ENCODE data around the gene GJD4.

GJD4 gene

GRCh38 chr10:35605191-35605590, at the start of gene GJD4:
Gene GJD4, plus strand, starts transcription at chr10:35605341. Its CDS starts 227 bp downstream, at chr10:35605568.
- peaks cover 11% of the 10 kb centered on the region for H3K9me3 ChIP-seq (ENCODE audit: control insufficient read depth, low read length)
- no peaks in the 10 kb centered on the region for H3K36me3 ChIP-seq (ENCODE audit: control insufficient read depth, insufficient read depth, low read length, severe bottlenecking)
- DNase-seq (ENCODE audit: low read depth): no peak
- H3K9ac ChIP-seq (ENCODE audit: low read length): no peak within 1 kb of the TSS
- no peak within 1 kb of the TSS for H3K4me3 ChIP-seq (ENCODE audit: low read length)
- peaks cover 11% of the 10 kb centered on the region for H3K27me3 ChIP-seq (replicated peaks; ENCODE audit: control insufficient read depth, insufficient read depth, low read length)
- peaks cover 6% of the 10 kb centered on the region for H3K4me1 ChIP-seq (ENCODE audit: control insufficient read depth, insufficient read depth, low read length)

- Histone ChIP-seq H3K9ac (ENCODE audit: low read length) (no peak overlapping the region), H3K27me3 (replicated peaks; ENCODE audit: control insufficient read depth, insufficient read depth, low read length) (no peaks in the 10 kb centered on the region), H3K36me3 (ENCODE audit: control insufficient read depth, insufficient read depth, low read length, severe bottlenecking) (peaks cover 30% of the 10 kb centered on the region), H3K4me3 (ENCODE audit: low read length) (no peak overlapping the region), H3K4me1 (ENCODE audit: control insufficient read depth, insufficient read depth, low read length) (peaks cover 11% of the 10 kb centered on the region), H3K9me3 (ENCODE audit: control insufficient read depth, low read length) (no peaks in the 10 kb centered on the region)
- no peak for DNase-seq (ENCODE audit: low read depth)
Observed at GRCh38 chr10:35555962-35556930, 48.9 kb upstream of the GJD4 start.

GRCh38 chr10:35558276-35558675, 46.9 kb upstream of the GJD4 start:
- Histone ChIP-seq H3K9me3 (ENCODE audit: control insufficient read depth, low read length) (no peaks in the 10 kb centered on the region), H3K27me3 (replicated peaks; ENCODE audit: control insufficient read depth, insufficient read depth, low read length) (no peaks in the 10 kb centered on the region), H3K4me1 (ENCODE audit: control insufficient read depth, insufficient read depth, low read length) (peaks cover 5% of the 10 kb centered on the region), H3K9ac (ENCODE audit: low read length) (no peak overlapping the region), H3K4me3 (ENCODE audit: low read length) (no peak overlapping the region), H3K36me3 (ENCODE audit: control insufficient read depth, insufficient read depth, low read length, severe bottlenecking) (peaks cover 24% of the 10 kb centered on the region)
- DNase-seq (ENCODE audit: low read depth): no peak

GRCh38 chr10:35559416-35559815, 45.7 kb upstream of the GJD4 start:
- peaks cover 10% of the 10 kb centered on the region for H3K4me1 ChIP-seq (ENCODE audit: control insufficient read depth, insufficient read depth, low read length)
- no peak for DNase-seq (ENCODE audit: low read depth)
- H3K36me3 ChIP-seq (ENCODE audit: control insufficient read depth, insufficient read depth, low read length, severe bottlenecking): peaks cover 16% of the 10 kb centered on the region
- no peak overlapping the region for H3K4me3 ChIP-seq (ENCODE audit: low read length)
- H3K27me3 ChIP-seq (replicated peaks; ENCODE audit: control insufficient read depth, insufficient read depth, low read length): no peaks in the 10 kb centered on the region
- no peaks in the 10 kb centered on the region for H3K9me3 ChIP-seq (ENCODE audit: control insufficient read depth, low read length)
- no peak overlapping the region for H3K9ac ChIP-seq (ENCODE audit: low read length)

- Histone ChIP-seq H3K9me3 (ENCODE audit: control insufficient read depth, low read length) (no peaks in the 10 kb centered on the region), H3K4me3 (ENCODE audit: low read length) (no peak overlapping the region), H3K36me3 (ENCODE audit: control insufficient read depth, insufficient read depth, low read length, severe bottlenecking) (peaks cover 13% of the 10 kb centered on the region), H3K4me1 (ENCODE audit: control insufficient read depth, insufficient read depth, low read length) (peaks cover 17% of the 10 kb centered on the region), H3K27me3 (replicated peaks; ENCODE audit: control insufficient read depth, insufficient read depth, low read length) (no peaks in the 10 kb centered on the region), H3K9ac (ENCODE audit: low read length) (no peak overlapping the region)
- DNase-seq (ENCODE audit: low read depth): no peak
Observed at GRCh38 chr10:35561715-35562114, 43.4 kb upstream of the GJD4 start.

- no peaks in the 10 kb centered on the region for H3K9me3 ChIP-seq (ENCODE audit: control insufficient read depth, low read length)
- no peak for DNase-seq (ENCODE audit: low read depth)
- H3K36me3 ChIP-seq (ENCODE audit: control insufficient read depth, insufficient read depth, low read length, severe bottlenecking): peaks cover 14% of the 10 kb centered on the region
- H3K9ac ChIP-seq (ENCODE audit: low read length): no peak overlapping the region
- H3K4me3 ChIP-seq (ENCODE audit: low read length): no peak overlapping the region
- peaks cover 17% of the 10 kb centered on the region for H3K4me1 ChIP-seq (ENCODE audit: control insufficient read depth, insufficient read depth, low read length)
- no peaks in the 10 kb centered on the region for H3K27me3 ChIP-seq (replicated peaks; ENCODE audit: control insufficient read depth, insufficient read depth, low read length)
Observed at GRCh38 chr10:35562427-35562826, 42.7 kb upstream of the GJD4 start.

- no peak overlapping the region for H3K9ac ChIP-seq (ENCODE audit: low read length)
- peaks cover 17% of the 10 kb centered on the region for H3K4me1 ChIP-seq (ENCODE audit: control insufficient read depth, insufficient read depth, low read length)
- no peaks in the 10 kb centered on the region for H3K9me3 ChIP-seq (ENCODE audit: control insufficient read depth, low read length)
- peak; percentile 82 for DNase-seq (ENCODE audit: low read depth)
- H3K4me3 ChIP-seq (ENCODE audit: low read length): no peak overlapping the region
- H3K36me3 ChIP-seq (ENCODE audit: control insufficient read depth, insufficient read depth, low read length, severe bottlenecking): peaks cover 21% of the 10 kb centered on the region
- no peaks in the 10 kb centered on the region for H3K27me3 ChIP-seq (replicated peaks; ENCODE audit: control insufficient read depth, insufficient read depth, low read length)
Observed at GRCh38 chr10:35563261-35563891, 41.8 kb upstream of the GJD4 start.

GRCh38 chr10:35564341-35564968, 40.7 kb upstream of the GJD4 start:
- H3K36me3 ChIP-seq (ENCODE audit: control insufficient read depth, insufficient read depth, low read length, severe bottlenecking): peaks cover 29% of the 10 kb centered on the region
- peaks cover 17% of the 10 kb centered on the region for H3K4me1 ChIP-seq (ENCODE audit: control insufficient read depth, insufficient read depth, low read length)
- peak; percentile 29 for DNase-seq (ENCODE audit: low read depth)
- H3K27me3 ChIP-seq (replicated peaks; ENCODE audit: control insufficient read depth, insufficient read depth, low read length): no peaks in the 10 kb centered on the region
- no peaks in the 10 kb centered on the region for H3K9me3 ChIP-seq (ENCODE audit: control insufficient read depth, low read length)
- no peak overlapping the region for H3K4me3 ChIP-seq (ENCODE audit: low read length)
- H3K9ac ChIP-seq (ENCODE audit: low read length): no peak overlapping the region

GRCh38 chr10:35565602-35566081, 39.5 kb upstream of the GJD4 start:
- H3K27me3 ChIP-seq (replicated peaks; ENCODE audit: control insufficient read depth, insufficient read depth, low read length): no peaks in the 10 kb centered on the region
- no peaks in the 10 kb centered on the region for H3K9me3 ChIP-seq (ENCODE audit: control insufficient read depth, low read length)
- peaks cover 29% of the 10 kb centered on the region for H3K36me3 ChIP-seq (ENCODE audit: control insufficient read depth, insufficient read depth, low read length, severe bottlenecking)
- H3K4me1 ChIP-seq (ENCODE audit: control insufficient read depth, insufficient read depth, low read length): peaks cover 17% of the 10 kb centered on the region
- DNase-seq (ENCODE audit: low read depth): no peak
- no peak overlapping the region for H3K4me3 ChIP-seq (ENCODE audit: low read length)
- H3K9ac ChIP-seq (ENCODE audit: low read length): no peak overlapping the region

- no peaks in the 10 kb centered on the region for H3K9me3 ChIP-seq (ENCODE audit: control insufficient read depth, low read length)
- no peaks in the 10 kb centered on the region for H3K27me3 ChIP-seq (replicated peaks; ENCODE audit: control insufficient read depth, insufficient read depth, low read length)
- H3K9ac ChIP-seq (ENCODE audit: low read length): no peak overlapping the region
- no peak for DNase-seq (ENCODE audit: low read depth)
- peaks cover 15% of the 10 kb centered on the region for H3K4me1 ChIP-seq (ENCODE audit: control insufficient read depth, insufficient read depth, low read length)
- peaks cover 42% of the 10 kb centered on the region for H3K36me3 ChIP-seq (ENCODE audit: control insufficient read depth, insufficient read depth, low read length, severe bottlenecking)
- H3K4me3 ChIP-seq (ENCODE audit: low read length): no peak overlapping the region
Observed at GRCh38 chr10:35567951-35568350, 37.2 kb upstream of the GJD4 start.

GRCh38 chr10:35568483-35569015, 36.6 kb upstream of the GJD4 start:
- no peak overlapping the region for H3K9ac ChIP-seq (ENCODE audit: low read length)
- no peak overlapping the region for H3K4me3 ChIP-seq (ENCODE audit: low read length)
- H3K4me1 ChIP-seq (ENCODE audit: control insufficient read depth, insufficient read depth, low read length): peaks cover 10% of the 10 kb centered on the region
- H3K27me3 ChIP-seq (replicated peaks; ENCODE audit: control insufficient read depth, insufficient read depth, low read length): no peaks in the 10 kb centered on the region
- peaks cover 42% of the 10 kb centered on the region for H3K36me3 ChIP-seq (ENCODE audit: control insufficient read depth, insufficient read depth, low read length, severe bottlenecking)
- DNase-seq (ENCODE audit: low read depth): no peak
- no peaks in the 10 kb centered on the region for H3K9me3 ChIP-seq (ENCODE audit: control insufficient read depth, low read length)

All from adipocyte (in vitro differentiated cells).